ENCODE results near the gene CEP162. TPM values are rescaled to one million over a fixed set of nuclear protein-coding genes. Genes with fewer than 3 reads are reported as not detected.

CEP162 gene
- total RNA-seq = 28.2 TPM

GRCh38 chr6:84227434-84228197 lies at the start of gene CEP162:
TSS of gene CEP162 (minus strand) at chr6:84227643. CDS start at chr6:84226393, 1,250 bp downstream.

Other genes with a start within 250 kb of the CEP162 start
- 4.1 TPM for gene MRAP2, start 193.9 kb downstream of the CEP162 start, total RNA-seq

All from parietal lobe (tissue), 1 donor.